GM12891 (cell line): ENCODE data around the gene SRRM2.

Experiments
- POLR2A ChIP-seq: IDR thresholded peaks from 2 replicates; pipeline ENCODE4 v1.6.1; 2011; ENCODE audit warnings: low read depth, low read length, control low read depth
- POLR2AphosphoS5 ChIP-seq: IDR thresholded peaks from 2 replicates; pipeline ENCODE4 v1.6.1; 2011; ENCODE audit warnings: low read depth, low read length, control low read depth
- SPI1 ChIP-seq: IDR thresholded peaks from 2 replicates; pipeline ENCODE4 v1.6.1; 2011; ENCODE audit warnings: low read depth, low read length, control low read depth
- TAF1 ChIP-seq: IDR thresholded peaks from 2 replicates; pipeline ENCODE4 v1.6.1; 2011; ENCODE audit warnings: low read depth, low read length, control low read depth

DNA sequence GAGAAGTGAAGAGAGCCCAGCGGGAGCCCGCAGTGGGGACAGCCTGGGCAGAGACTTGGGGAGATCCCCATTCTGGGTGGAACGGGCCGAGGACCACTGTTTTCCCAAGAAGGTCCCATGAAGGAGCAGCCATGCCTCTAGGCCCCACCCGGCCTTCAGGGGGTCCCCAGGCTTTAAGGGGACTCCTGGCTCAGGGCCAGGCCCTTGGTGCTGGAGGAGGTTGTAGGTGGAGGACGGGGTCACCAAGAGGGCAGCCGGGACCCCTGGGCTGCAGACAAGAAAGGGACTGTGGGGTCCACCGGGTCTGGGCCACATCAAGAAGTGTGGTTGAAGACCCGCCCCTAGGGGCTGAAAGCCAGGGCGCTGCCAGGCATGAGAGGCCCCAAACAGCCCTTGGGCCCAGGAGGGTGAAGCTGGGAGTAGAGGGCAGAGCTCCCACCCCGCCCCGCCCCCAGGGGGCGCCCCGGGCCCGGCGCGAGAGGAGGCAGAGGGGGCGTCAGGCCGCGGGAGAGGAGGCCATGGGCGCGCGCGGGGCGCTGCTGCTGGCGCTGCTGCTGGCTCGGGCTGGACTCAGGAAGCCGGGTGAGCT is 64.4 kb downstream of the SRRM2 start, which contains the start of gene PRSS21:
- TF ChIP-seq POLR2AphosphoS5 (no peak), POLR2A (no peak), SPI1 (no peak), TAF1 (no peak)
